ENCODE data around the gene CSNK2A3. TPM values are rescaled to one million over a fixed set of nuclear protein-coding genes. Genes with fewer than 3 reads are reported as not detected.

CSNK2A3 gene
- total RNA-seq, 1 experiment from 2014 or later, result 1.4 TPM

DNA sequence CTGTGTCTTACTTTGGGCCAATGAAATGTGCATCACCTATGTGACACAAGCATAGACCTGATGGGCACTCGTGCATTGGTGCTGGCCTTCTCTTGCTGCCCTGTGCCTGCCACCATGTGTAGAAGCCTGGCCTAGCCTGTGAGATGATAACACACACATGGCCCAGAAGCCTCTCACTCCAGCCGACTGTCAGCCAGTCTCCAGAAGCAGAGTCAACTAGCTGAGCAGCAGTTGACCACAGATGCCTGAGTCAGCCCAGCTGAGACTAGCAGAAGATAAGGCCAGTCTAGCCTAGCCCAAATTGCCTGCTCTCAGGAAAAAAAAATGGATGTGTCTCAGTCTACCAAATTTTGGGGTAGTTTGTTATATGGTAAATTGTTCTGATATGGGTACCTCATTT lies 46.2 kb downstream of the CSNK2A3 start:
- ChIA-PET POLR2A (no interaction called here), CTCF (no interaction called here)
- H3K4me3 Mint-ChIP-seq, result no peak overlapping the region
- ATAC-seq, result no peak
- no peaks in the 10 kb centered on the region for H3K36me3 Mint-ChIP-seq
- no peaks in the 10 kb centered on the region for H3K4me1 Mint-ChIP-seq
- H3K27me3 Mint-ChIP-seq (ENCODE audit: low read depth), result no peaks in the 10 kb centered on the region
- no peaks in the 10 kb centered on the region for H3K9me3 Mint-ChIP-seq
- no peak overlapping the region for H3K27ac Mint-ChIP-seq
- no peak for DNase-seq (ENCODE audit: low spot score)
- TF ChIP-seq USF2 (CRISPR knock-in tag; IDR thresholded peaks at IDR 0.05) (no peak), GTF2I (CRISPR knock-in tag; conservative IDR thresholded peaks at IDR 0.05) (no peak), FOXP4 (CRISPR knock-in tag; IDR thresholded peaks at IDR 0.05) (no peak), SMAD4 (CRISPR knock-in tag; IDR thresholded peaks at IDR 0.05) (no peak), SOX15 (CRISPR knock-in tag; IDR thresholded peaks at IDR 0.05) (no peak), ZMAT4 (CRISPR knock-in tag; IDR thresholded peaks at IDR 0.05) (no peak), ZNF423 (CRISPR knock-in tag; IDR thresholded peaks at IDR 0.05) (no peak), ZNF121 (CRISPR knock-in tag; IDR thresholded peaks at IDR 0.05) (no peak), TEAD1 (CRISPR knock-in tag; IDR thresholded peaks at IDR 0.05) (no peak), PRDM15 (CRISPR knock-in tag; IDR thresholded peaks at IDR 0.05) (no peak), GABPB1 (CRISPR knock-in tag; IDR thresholded peaks at IDR 0.05) (no peak), FOXJ3 (CRISPR knock-in tag; IDR thresholded peaks at IDR 0.05; ENCODE audit: borderline replicate concordance) (no peak), E2F5 (CRISPR knock-in tag; IDR thresholded peaks at IDR 0.05) (no peak), ZNF671 (CRISPR knock-in tag; IDR thresholded peaks at IDR 0.05) (no peak)
- TF ChIP-seq, protein P1, sequence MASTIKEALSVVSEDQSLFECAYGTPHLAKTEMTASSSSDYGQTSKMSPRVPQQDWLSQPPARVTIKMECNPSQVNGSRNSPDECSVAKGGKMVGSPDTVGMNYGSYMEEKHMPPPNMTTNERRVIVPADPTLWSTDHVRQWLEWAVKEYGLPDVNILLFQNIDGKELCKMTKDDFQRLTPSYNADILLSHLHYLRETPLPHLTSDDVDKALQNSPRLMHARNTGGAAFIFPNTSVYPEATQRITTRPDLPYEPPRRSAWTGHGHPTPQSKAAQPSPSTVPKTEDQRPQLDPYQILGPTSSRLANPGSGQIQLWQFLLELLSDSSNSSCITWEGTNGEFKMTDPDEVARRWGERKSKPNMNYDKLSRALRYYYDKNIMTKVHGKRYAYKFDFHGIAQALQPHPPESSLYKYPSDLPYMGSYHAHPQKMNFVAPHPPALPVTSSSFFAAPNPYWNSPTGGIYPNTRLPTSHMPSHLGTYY (CRISPR knock-in tag; IDR thresholded peaks at IDR 0.05), result no peak
- TF ChIP-seq, protein P2, sequence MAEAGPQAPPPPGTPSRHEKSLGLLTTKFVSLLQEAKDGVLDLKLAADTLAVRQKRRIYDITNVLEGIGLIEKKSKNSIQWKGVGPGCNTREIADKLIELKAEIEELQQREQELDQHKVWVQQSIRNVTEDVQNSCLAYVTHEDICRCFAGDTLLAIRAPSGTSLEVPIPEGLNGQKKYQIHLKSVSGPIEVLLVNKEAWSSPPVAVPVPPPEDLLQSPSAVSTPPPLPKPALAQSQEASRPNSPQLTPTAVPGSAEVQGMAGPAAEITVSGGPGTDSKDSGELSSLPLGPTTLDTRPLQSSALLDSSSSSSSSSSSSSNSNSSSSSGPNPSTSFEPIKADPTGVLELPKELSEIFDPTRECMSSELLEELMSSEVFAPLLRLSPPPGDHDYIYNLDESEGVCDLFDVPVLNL (CRISPR knock-in tag; IDR thresholded peaks at IDR 0.05; ENCODE audit: borderline replicate concordance, low read depth), result no peak

GRCh38 chr11:11304550-11304949 lies 48.5 kb downstream of the CSNK2A3 start:
- H3K27ac Mint-ChIP-seq, result no peak overlapping the region
- ChIA-PET CTCF (interaction anchor here (1.1 to 1.5 kb wide), 2 partner anchors 149 to 276 kb away, joined by 3 to 7 read pairs; no protein-coding TSS in a partner anchor), POLR2A (interaction anchor here (0.6 kb wide), 1 partner anchor 33 kb away, joined by 4 read pairs; no protein-coding TSS in a partner anchor)
- H3K4me1 Mint-ChIP-seq, result no peaks in the 10 kb centered on the region
- DNase-seq (ENCODE audit: low spot score) (no peak), ATAC-seq (no peak)
- H3K4me3 Mint-ChIP-seq, result no peak overlapping the region
- TF ChIP-seq ZNF416 (CRISPR knock-in tag; IDR thresholded peaks at IDR 0.05) (no peak), ZNF232 (CRISPR knock-in tag; IDR thresholded peaks at IDR 0.05) (no peak)
- TF ChIP-seq, protein P3, sequence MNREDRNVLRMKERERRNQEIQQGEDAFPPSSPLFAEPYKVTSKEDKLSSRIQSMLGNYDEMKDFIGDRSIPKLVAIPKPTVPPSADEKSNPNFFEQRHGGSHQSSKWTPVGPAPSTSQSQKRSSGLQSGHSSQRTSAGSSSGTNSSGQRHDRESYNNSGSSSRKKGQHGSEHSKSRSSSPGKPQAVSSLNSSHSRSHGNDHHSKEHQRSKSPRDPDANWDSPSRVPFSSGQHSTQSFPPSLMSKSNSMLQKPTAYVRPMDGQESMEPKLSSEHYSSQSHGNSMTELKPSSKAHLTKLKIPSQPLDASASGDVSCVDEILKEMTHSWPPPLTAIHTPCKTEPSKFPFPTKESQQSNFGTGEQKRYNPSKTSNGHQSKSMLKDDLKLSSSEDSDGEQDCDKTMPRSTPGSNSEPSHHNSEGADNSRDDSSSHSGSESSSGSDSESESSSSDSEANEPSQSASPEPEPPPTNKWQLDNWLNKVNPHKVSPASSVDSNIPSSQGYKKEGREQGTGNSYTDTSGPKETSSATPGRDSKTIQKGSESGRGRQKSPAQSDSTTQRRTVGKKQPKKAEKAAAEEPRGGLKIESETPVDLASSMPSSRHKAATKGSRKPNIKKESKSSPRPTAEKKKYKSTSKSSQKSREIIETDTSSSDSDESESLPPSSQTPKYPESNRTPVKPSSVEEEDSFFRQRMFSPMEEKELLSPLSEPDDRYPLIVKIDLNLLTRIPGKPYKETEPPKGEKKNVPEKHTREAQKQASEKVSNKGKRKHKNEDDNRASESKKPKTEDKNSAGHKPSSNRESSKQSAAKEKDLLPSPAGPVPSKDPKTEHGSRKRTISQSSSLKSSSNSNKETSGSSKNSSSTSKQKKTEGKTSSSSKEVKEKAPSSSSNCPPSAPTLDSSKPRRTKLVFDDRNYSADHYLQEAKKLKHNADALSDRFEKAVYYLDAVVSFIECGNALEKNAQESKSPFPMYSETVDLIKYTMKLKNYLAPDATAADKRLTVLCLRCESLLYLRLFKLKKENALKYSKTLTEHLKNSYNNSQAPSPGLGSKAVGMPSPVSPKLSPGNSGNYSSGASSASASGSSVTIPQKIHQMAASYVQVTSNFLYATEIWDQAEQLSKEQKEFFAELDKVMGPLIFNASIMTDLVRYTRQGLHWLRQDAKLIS (CRISPR knock-in tag; IDR thresholded peaks at IDR 0.05; ENCODE audit: borderline replicate concordance), result no peak
- TF ChIP-seq, protein P4, sequence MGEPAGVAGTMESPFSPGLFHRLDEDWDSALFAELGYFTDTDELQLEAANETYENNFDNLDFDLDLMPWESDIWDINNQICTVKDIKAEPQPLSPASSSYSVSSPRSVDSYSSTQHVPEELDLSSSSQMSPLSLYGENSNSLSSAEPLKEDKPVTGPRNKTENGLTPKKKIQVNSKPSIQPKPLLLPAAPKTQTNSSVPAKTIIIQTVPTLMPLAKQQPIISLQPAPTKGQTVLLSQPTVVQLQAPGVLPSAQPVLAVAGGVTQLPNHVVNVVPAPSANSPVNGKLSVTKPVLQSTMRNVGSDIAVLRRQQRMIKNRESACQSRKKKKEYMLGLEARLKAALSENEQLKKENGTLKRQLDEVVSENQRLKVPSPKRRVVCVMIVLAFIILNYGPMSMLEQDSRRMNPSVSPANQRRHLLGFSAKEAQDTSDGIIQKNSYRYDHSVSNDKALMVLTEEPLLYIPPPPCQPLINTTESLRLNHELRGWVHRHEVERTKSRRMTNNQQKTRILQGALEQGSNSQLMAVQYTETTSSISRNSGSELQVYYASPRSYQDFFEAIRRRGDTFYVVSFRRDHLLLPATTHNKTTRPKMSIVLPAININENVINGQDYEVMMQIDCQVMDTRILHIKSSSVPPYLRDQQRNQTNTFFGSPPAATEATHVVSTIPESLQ (CRISPR knock-in tag; IDR thresholded peaks at IDR 0.05), result no peak
- H3K36me3 Mint-ChIP-seq, result no peaks in the 10 kb centered on the region
- H3K27me3 Mint-ChIP-seq (ENCODE audit: low read depth), result no peaks in the 10 kb centered on the region
- H3K9me3 Mint-ChIP-seq, result no peaks in the 10 kb centered on the region
